DND-41 (cell line): ENCODE results near the gene ZNF398.

Experiments
- ATAC-seq: fragments of 200-7000 bp; cut with Tn5 transposase; 3 replicates; pipeline ENCODE4 v1.9.1; 2021; ENCODE audit warnings: low read depth; ENCODE audit not compliant: insufficient read depth
- DNase-seq: peaks from one replicate; pipeline ENCODE4 v3.0.0-alpha.2; 2020
- H2AFZ ChIP-seq: 2 replicates; pipeline ENCODE4 v1.6.0; 2012; ENCODE audit warnings: low read depth, low read length
- H3K27ac ChIP-seq: 2 replicates; pipeline ENCODE4 v1.5.1; 2012; ENCODE audit warnings: low read length, inconsistent platforms
- H3K27me3 ChIP-seq: fragments of 200-600 bp; sonication (generic); 2 replicates; pipeline ENCODE4 v1.6.0; 2012; ENCODE audit warnings: low read length, mild to moderate bottlenecking, inconsistent platforms; ENCODE audit not compliant: insufficient read depth, poor library complexity
- H3K36me3 ChIP-seq: 2 replicates; pipeline ENCODE4 v1.5.1; 2012; ENCODE audit warnings: low read length, inconsistent platforms; ENCODE audit not compliant: insufficient read depth
- H3K4me1 ChIP-seq: 2 replicates; pipeline ENCODE4 v1.5.1; 2012; ENCODE audit warnings: mild to moderate bottlenecking, low read length; ENCODE audit not compliant: insufficient read depth
- H3K4me2 ChIP-seq: 2 replicates; pipeline ENCODE4 v1.6.0; 2012; ENCODE audit warnings: mild to moderate bottlenecking, moderate library complexity, low read length, inconsistent platforms; ENCODE audit not compliant: insufficient read depth
- H3K4me3 ChIP-seq, 2 experiments: fragments of 200-600 bp in 1 of 2; shearing (Covaris generic) in 1 of 2; 2 replicates each; pipeline ENCODE4 v1.5.1; 2012 to 2016; ENCODE audit warnings: inconsistent platforms in 2 of 2, low read length in 2 of 2, mild to moderate bottlenecking in 2 of 2, low read depth in 1 of 2, moderate library complexity in 1 of 2
- H3K79me2 ChIP-seq: 2 replicates; pipeline ENCODE4 v1.6.0; 2012; ENCODE audit warnings: low read length, inconsistent platforms; ENCODE audit not compliant: insufficient read depth
- H3K9ac ChIP-seq: 2 replicates; pipeline ENCODE4 v1.6.0; 2012; ENCODE audit warnings: low read depth, mild to moderate bottlenecking, inconsistent platforms, low read length, moderate library complexity
- H3K9me3 ChIP-seq: 2 replicates; pipeline ENCODE4 v1.5.1; 2012; ENCODE audit warnings: low read length, moderate library complexity, mild to moderate bottlenecking, inconsistent platforms; ENCODE audit not compliant: insufficient read depth, severe bottlenecking
- H4K20me1 ChIP-seq: 2 replicates; pipeline ENCODE4 v1.6.0; 2012; ENCODE audit warnings: low read length; ENCODE audit not compliant: insufficient read depth
- EZH2 ChIP-seq: IDR thresholded peaks from 3 replicates; pipeline ENCODE4 v1.6.1; 2012; ENCODE audit warnings: borderline replicate concordance, low read depth, mild to moderate bottlenecking, moderate library complexity, low read length, inconsistent platforms; ENCODE audit not compliant: severe bottlenecking
- TF ChIP-seq, protein P1 (sequence below): IDR thresholded peaks from 2 replicates; pipeline ENCODE4 v1.5.1; 2012; ENCODE audit warnings: borderline replicate concordance, low read length, moderate library complexity, mild to moderate bottlenecking; ENCODE audit not compliant: poor library complexity, severe bottlenecking; ENCODE audit errors: extremely low read depth

ZNF398 gene

GRCh38 chr7:149154056-149154455 is 6.8 kb downstream of the ZNF398 start:
- no peak for DNase-seq

DNA sequence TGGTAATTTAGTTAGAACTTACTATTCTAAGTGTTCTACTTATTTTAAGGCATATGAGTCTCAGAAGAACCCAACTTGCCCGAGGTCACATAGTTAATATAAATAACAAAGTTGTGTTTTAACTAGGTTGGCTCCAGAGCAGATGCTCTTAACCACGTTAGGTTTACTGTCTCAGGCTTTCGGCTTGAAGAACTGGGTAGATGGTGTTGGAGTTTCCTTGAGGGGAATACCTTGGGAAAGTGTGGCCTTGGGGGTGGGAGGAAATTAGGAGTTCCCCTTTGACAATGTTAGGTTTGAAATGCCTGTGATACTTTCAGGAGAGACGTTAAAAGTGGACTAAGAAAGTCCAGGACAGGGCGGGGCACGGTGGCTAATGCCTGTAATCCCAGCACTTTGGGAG is 9.6 kb downstream of the ZNF398 start:
- DNase-seq, result no peak
- no peak overlapping the region for H2AFZ ChIP-seq
- ATAC-seq, result no peak
- H3K79me2 ChIP-seq, result peaks cover 41% of the 10 kb centered on the region
- H3K4me1 ChIP-seq, result no peaks in the 10 kb centered on the region
- TF ChIP-seq EZH2, result no peak
- TF ChIP-seq, protein P1, sequence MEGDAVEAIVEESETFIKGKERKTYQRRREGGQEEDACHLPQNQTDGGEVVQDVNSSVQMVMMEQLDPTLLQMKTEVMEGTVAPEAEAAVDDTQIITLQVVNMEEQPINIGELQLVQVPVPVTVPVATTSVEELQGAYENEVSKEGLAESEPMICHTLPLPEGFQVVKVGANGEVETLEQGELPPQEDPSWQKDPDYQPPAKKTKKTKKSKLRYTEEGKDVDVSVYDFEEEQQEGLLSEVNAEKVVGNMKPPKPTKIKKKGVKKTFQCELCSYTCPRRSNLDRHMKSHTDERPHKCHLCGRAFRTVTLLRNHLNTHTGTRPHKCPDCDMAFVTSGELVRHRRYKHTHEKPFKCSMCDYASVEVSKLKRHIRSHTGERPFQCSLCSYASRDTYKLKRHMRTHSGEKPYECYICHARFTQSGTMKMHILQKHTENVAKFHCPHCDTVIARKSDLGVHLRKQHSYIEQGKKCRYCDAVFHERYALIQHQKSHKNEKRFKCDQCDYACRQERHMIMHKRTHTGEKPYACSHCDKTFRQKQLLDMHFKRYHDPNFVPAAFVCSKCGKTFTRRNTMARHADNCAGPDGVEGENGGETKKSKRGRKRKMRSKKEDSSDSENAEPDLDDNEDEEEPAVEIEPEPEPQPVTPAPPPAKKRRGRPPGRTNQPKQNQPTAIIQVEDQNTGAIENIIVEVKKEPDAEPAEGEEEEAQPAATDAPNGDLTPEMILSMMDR, result no peak
- peaks cover 53% of the 10 kb centered on the region for H3K36me3 ChIP-seq
- H4K20me1 ChIP-seq, result peaks cover 11% of the 10 kb centered on the region; the same call in 1 of the 2 replicates
- no peak overlapping the region for H3K9ac ChIP-seq
- no peaks in the 10 kb centered on the region for H3K27me3 ChIP-seq
- H3K4me3 ChIP-seq, result no peak overlapping the region
- H3K9me3 ChIP-seq, result no peaks in the 10 kb centered on the region
- H3K4me2 ChIP-seq, result no peak overlapping the region
- no peak overlapping the region for H3K27ac ChIP-seq

More at GRCh38 chr7:149154056-149154455, 6.8 kb downstream of the ZNF398 start:
- TF ChIP-seq, protein P1, result no peak
- TF ChIP-seq EZH2, result no peak
- peaks cover 42% of the 10 kb centered on the region for H3K36me3 ChIP-seq
- no peak overlapping the region for H3K4me3 ChIP-seq
- H3K9ac ChIP-seq, result no peak overlapping the region
- H4K20me1 ChIP-seq, result peaks cover 19% of the 10 kb centered on the region; the same call in 1 of the 2 replicates
- no peak overlapping the region for H3K4me2 ChIP-seq
- no peaks in the 10 kb centered on the region for H3K9me3 ChIP-seq
- no peaks in the 10 kb centered on the region for H3K27me3 ChIP-seq
- H3K79me2 ChIP-seq, result peaks cover 59% of the 10 kb centered on the region
- H2AFZ ChIP-seq, result no peak overlapping the region
- H3K4me1 ChIP-seq, result peaks cover 6% of the 10 kb centered on the region
- no peak for ATAC-seq
- H3K27ac ChIP-seq, result no peak overlapping the region

DNA sequence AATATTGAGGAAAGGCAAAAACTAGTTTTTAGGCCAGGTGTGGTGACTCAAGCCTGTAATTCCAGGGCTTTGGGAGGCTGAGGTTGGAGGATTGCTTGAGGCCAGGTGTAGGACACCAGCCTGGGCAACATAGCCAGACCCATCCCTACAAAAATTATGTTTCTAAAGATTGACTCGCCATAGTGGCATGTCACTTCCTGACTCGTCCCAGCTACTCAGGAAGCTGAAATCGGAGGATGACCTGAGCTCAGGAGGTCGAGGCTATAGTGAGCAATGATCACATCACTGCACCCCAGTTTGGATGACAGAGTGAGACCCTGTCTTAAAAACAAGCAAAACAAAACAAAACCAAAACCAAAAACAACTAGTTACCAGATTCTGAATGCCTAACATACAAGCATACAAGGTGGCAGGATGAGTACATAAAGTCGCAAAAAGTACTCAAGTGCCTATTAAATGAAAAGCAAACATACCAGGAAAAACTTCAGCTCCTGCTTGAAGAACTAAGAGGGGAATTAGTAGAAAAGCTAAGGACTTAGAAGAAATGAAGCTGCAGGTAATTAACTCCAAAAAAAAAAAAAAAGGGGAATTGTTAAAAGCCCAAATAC is 14.1 kb downstream of the ZNF398 start:
- DNase-seq (no peak), ATAC-seq (no peak)
- H3K9ac ChIP-seq, result no peak overlapping the region
- no peak overlapping the region for H3K4me2 ChIP-seq
- no peak overlapping the region for H3K4me3 ChIP-seq
- no peaks in the 10 kb centered on the region for H3K27me3 ChIP-seq
- H3K79me2 ChIP-seq, result peaks cover 14% of the 10 kb centered on the region; the same call in 1 of the 2 replicates
- H3K4me1 ChIP-seq, result no peaks in the 10 kb centered on the region
- no peaks in the 10 kb centered on the region for H4K20me1 ChIP-seq
- peaks cover 55% of the 10 kb centered on the region for H3K36me3 ChIP-seq
- no peak for TF ChIP-seq EZH2
- TF ChIP-seq, protein P1, result no peak
- no peak overlapping the region for H2AFZ ChIP-seq
- H3K9me3 ChIP-seq, result no peaks in the 10 kb centered on the region
- H3K27ac ChIP-seq, result no peak overlapping the region
